ENCODE measurements around the gene SMAD5. TPM values are rescaled to one million over a fixed set of nuclear protein-coding genes. Genes with fewer than 3 reads are reported as not detected.

Gene SMAD5
- total and polyA plus RNA-seq, 2 donors (not counting 1 experiment from before 2014, with no cell fraction given), result 9.4 to 38.6 TPM

- no peaks in the 10 kb centered on the region for H3K9me3 ChIP-seq (ENCODE audit: control extremely low read depth in 1 of 3, control insufficient read depth in 2 of 3, insufficient read depth in 1 of 3, low read length in 2 of 3)
- Mint-ChIP-seq H3K27me3 (peaks cover 9% of the 10 kb centered on the region), H3K4me1 (no peaks in the 10 kb centered on the region), H3K27ac (no peak overlapping the region), H3K4me3 (no peak overlapping the region), H3K9me3 (ENCODE audit: insufficient read depth) (no peaks in the 10 kb centered on the region)
- H3K4me1 ChIP-seq (ENCODE audit: control insufficient read depth in 2 of 2, insufficient read depth in 2 of 2, low read length in 2 of 2), result no peaks in the 10 kb centered on the region
- ChIA-PET CTCF (no interaction called here), POLR2A (no interaction called here)
- no peak for TF ChIP-seq CTCF (IDR thresholded peaks at IDR 0.05)
- TF ChIP-seq EZH2 (IDR thresholded peaks at IDR 0.05; ENCODE audit: borderline replicate concordance, insufficient read depth, low read depth, low read length, poor library complexity, severe bottlenecking), result no peak
- H3K36me3 ChIP-seq (replicated peaks in 1 of 2; ENCODE audit: control extremely low read depth in 1 of 2, control insufficient read depth in 1 of 2, extremely low read depth in 1 of 2, insufficient read depth in 2 of 2, low read length in 1 of 2), result no peaks in the 10 kb centered on the region
- H4K20me1 ChIP-seq (ENCODE audit: control insufficient read depth, insufficient read depth, low read length, poor library complexity, severe bottlenecking), result no peaks in the 10 kb centered on the region
- ATAC-seq (ENCODE audit: low read depth) (no peak), DNase-seq (no peak)
- H2AFZ ChIP-seq (ENCODE audit: insufficient read depth, low read depth, low read length, poor library complexity, severe bottlenecking), result no peak overlapping the region
- 87% methylated on average over 4 of the region's 4 CpGs for WGBS (ENCODE audit: insufficient coverage)
- no peak overlapping the region for H3K27ac ChIP-seq (ENCODE audit: low read length in 2 of 2)
- intact Hi-C loops (cut with micrococcal nuclease), result no loop called here
- H3K4me3 ChIP-seq (ENCODE audit: control extremely low read depth in 1 of 5, extremely low read depth in 1 of 5, insufficient read depth in 1 of 5, low read depth in 2 of 5, low read length in 4 of 5), result no peak overlapping the region
- no peak overlapping the region for H3K9ac ChIP-seq (ENCODE audit: low read length)
- H3K79me2 ChIP-seq (ENCODE audit: control insufficient read depth, insufficient read depth, low read length), result no peaks in the 10 kb centered on the region
- peaks cover 0 to 2% (median 0%) of the 10 kb centered on the region in 4 experiments for H3K27me3 ChIP-seq (replicated peaks in 1 of 4; ENCODE audit: control extremely low read depth in 1 of 4, control insufficient read depth in 3 of 4, insufficient read depth in 4 of 4, low read length in 3 of 4)
- H3K4me2 ChIP-seq (replicated peaks; ENCODE audit: low read depth, low read length, poor library complexity, severe bottlenecking), result no peak overlapping the region
These were observed 42.3 kb upstream of the SMAD5 start for GRCh38 chr5:136090319-136090718.

- DNase-seq, result no peak
- no peaks in the 10 kb centered on the region for H3K79me2 ChIP-seq (ENCODE audit: control insufficient read depth, insufficient read depth, low read length)
- H4K20me1 ChIP-seq (ENCODE audit: control insufficient read depth, insufficient read depth, low read length, poor library complexity, severe bottlenecking), result no peaks in the 10 kb centered on the region
- H3K27ac ChIP-seq (ENCODE audit: low read length in 2 of 2), result no peak overlapping the region
- no peak overlapping the region for H3K4me2 ChIP-seq (replicated peaks; ENCODE audit: low read depth, low read length, poor library complexity, severe bottlenecking)
- ChIA-PET POLR2A (no interaction called here), CTCF (no interaction called here)
- no peak overlapping the region for H2AFZ ChIP-seq (ENCODE audit: insufficient read depth, low read depth, low read length, poor library complexity, severe bottlenecking)
- intact Hi-C loops (cut with micrococcal nuclease), result no loop called here
- no CpG with 5 or more reads among the region's 3 CpGs for WGBS (ENCODE audit: insufficient coverage)
- Mint-ChIP-seq H3K27ac (no peak overlapping the region), H3K27me3 (peaks cover 24% of the 10 kb centered on the region), H3K4me3 (no peak overlapping the region), H3K4me1 (no peaks in the 10 kb centered on the region), H3K9me3 (ENCODE audit: insufficient read depth) (no peaks in the 10 kb centered on the region)
- no peaks in the 10 kb centered on the region for H3K36me3 ChIP-seq (replicated peaks in 1 of 2; ENCODE audit: control extremely low read depth in 1 of 2, control insufficient read depth in 1 of 2, extremely low read depth in 1 of 2, insufficient read depth in 2 of 2, low read length in 1 of 2)
- TF ChIP-seq EZH2 (IDR thresholded peaks at IDR 0.05; ENCODE audit: borderline replicate concordance, insufficient read depth, low read depth, low read length, poor library complexity, severe bottlenecking) (no peak), CTCF (IDR thresholded peaks at IDR 0.05) (no peak)
- peaks cover 0 to 4% (median 0%) of the 10 kb centered on the region in 4 experiments for H3K27me3 ChIP-seq (replicated peaks in 1 of 4; ENCODE audit: control extremely low read depth in 1 of 4, control insufficient read depth in 3 of 4, insufficient read depth in 4 of 4, low read length in 3 of 4)
- no peak for ATAC-seq (ENCODE audit: low read depth)
- no peak overlapping the region for H3K4me3 ChIP-seq (ENCODE audit: control extremely low read depth in 1 of 5, extremely low read depth in 1 of 5, insufficient read depth in 1 of 5, low read depth in 2 of 5, low read length in 4 of 5)
- no peaks in the 10 kb centered on the region for H3K4me1 ChIP-seq (ENCODE audit: control insufficient read depth in 2 of 2, insufficient read depth in 2 of 2, low read length in 2 of 2)
- no peak overlapping the region for H3K9ac ChIP-seq (ENCODE audit: low read length)
- no peaks in the 10 kb centered on the region for H3K9me3 ChIP-seq (ENCODE audit: control extremely low read depth in 1 of 3, control insufficient read depth in 2 of 3, insufficient read depth in 1 of 3, low read length in 2 of 3)
These were observed 38.3 kb upstream of the SMAD5 start for GRCh38 chr5:136094189-136094912.

All from B cell (primary cell).